KMS-11 (cell line): ENCODE measurements around the gene CCDC178.

Experiments used
- H2AFZ ChIP-seq: fragments of 200-600 bp; sonication (generic); 2 replicates; pipeline ENCODE4 v1.6.1; 2016; ENCODE audit warnings: antibody characterized with exemption, mixed run types, low read depth
- H3K27ac ChIP-seq: fragments of 200-600 bp; sonication (generic); 2 replicates; pipeline ENCODE4 v1.6.1; 2016; ENCODE audit warnings: mild to moderate bottlenecking, mixed run types
- H3K27me3 ChIP-seq: fragments of 200-600 bp; sonication (generic); 2 replicates; pipeline ENCODE4 v1.6.1; 2017; ENCODE audit warnings: mild to moderate bottlenecking, low read depth, mixed run types, moderate library complexity; ENCODE audit not compliant: insufficient read depth
- H3K36me3 ChIP-seq: fragments of 200-600 bp; sonication (generic); 2 replicates; pipeline ENCODE4 v1.6.1; 2017; ENCODE audit warnings: mild to moderate bottlenecking, mixed run types; ENCODE audit not compliant: insufficient read depth
- H3K4me1 ChIP-seq: fragments of 200-600 bp; sonication (generic); 2 replicates; pipeline ENCODE4 v1.6.1; 2016; ENCODE audit warnings: mild to moderate bottlenecking, low read depth, mixed run types; ENCODE audit not compliant: poor library complexity, severe bottlenecking
- H3K4me2 ChIP-seq: fragments of 200-600 bp; sonication (generic); 2 replicates; pipeline ENCODE4 v1.7.0; 2016; ENCODE audit warnings: mild to moderate bottlenecking, mixed run types
- H3K4me3 ChIP-seq: fragments of 200-600 bp; sonication (generic); IDR thresholded peaks from 2 replicates; pipeline ENCODE4 v1.6.1; 2017; ENCODE audit warnings: low read depth, low read length, mixed read lengths; ENCODE audit not compliant: insufficient read depth
- H3K79me2 ChIP-seq: fragments of 200-600 bp; sonication (generic); 2 replicates; pipeline ENCODE4 v1.6.1; 2016; ENCODE audit warnings: low read depth, mixed run types; ENCODE audit not compliant: insufficient read depth
- H3K9ac ChIP-seq: fragments of 200-600 bp; sonication (generic); 2 replicates; pipeline ENCODE4 v1.6.1; 2016; ENCODE audit warnings: mild to moderate bottlenecking, mixed run types
- H4K20me1 ChIP-seq: fragments of 200-600 bp; sonication (generic); 2 replicates; pipeline ENCODE4 v1.6.1; 2016; ENCODE audit warnings: mild to moderate bottlenecking, mixed run types; ENCODE audit not compliant: insufficient read depth
- TF ChIP-seq, protein P1 (sequence below): fragments of 200-600 bp; sonication (generic); conservative IDR thresholded peaks from 2 replicates; pipeline ENCODE4 v1.6.1; 2017; ENCODE audit warnings: low read depth, mild to moderate bottlenecking, antibody characterized with exemption, low read length, moderate library complexity, mixed read lengths

Gene CCDC178

DNA sequence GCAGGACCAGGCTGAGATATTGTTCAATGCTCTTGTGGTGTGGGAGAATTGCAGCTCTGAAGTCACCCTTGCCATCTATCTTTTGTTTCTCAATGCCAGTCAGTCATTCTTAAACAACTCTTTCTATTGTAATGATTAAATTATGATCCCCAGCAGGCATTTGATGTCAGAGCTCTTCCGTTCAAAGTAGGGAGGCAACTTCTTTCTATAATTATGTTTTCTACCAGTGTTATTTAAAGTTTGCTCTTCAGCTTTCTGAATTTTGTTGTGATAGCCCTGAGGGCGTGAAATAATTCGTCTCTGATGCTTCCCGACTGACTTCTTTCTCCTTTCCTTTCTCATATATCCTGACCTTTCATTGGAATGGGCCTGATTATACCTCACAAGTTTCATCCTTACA lies 506.3 kb downstream of the CCDC178 start:
- Histone ChIP-seq H3K4me1 (no peaks in the 10 kb centered on the region), H3K79me2 (no peaks in the 10 kb centered on the region), H3K27me3 (no peaks in the 10 kb centered on the region), H4K20me1 (no peaks in the 10 kb centered on the region), H2AFZ (no peak overlapping the region), H3K4me2 (no peak overlapping the region), H3K9ac (no peak overlapping the region), H3K36me3 (no peaks in the 10 kb centered on the region), H3K27ac (no peak overlapping the region), H3K4me3 (no peak overlapping the region)
- TF ChIP-seq, protein P1, sequence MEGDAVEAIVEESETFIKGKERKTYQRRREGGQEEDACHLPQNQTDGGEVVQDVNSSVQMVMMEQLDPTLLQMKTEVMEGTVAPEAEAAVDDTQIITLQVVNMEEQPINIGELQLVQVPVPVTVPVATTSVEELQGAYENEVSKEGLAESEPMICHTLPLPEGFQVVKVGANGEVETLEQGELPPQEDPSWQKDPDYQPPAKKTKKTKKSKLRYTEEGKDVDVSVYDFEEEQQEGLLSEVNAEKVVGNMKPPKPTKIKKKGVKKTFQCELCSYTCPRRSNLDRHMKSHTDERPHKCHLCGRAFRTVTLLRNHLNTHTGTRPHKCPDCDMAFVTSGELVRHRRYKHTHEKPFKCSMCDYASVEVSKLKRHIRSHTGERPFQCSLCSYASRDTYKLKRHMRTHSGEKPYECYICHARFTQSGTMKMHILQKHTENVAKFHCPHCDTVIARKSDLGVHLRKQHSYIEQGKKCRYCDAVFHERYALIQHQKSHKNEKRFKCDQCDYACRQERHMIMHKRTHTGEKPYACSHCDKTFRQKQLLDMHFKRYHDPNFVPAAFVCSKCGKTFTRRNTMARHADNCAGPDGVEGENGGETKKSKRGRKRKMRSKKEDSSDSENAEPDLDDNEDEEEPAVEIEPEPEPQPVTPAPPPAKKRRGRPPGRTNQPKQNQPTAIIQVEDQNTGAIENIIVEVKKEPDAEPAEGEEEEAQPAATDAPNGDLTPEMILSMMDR: no peak

DNA sequence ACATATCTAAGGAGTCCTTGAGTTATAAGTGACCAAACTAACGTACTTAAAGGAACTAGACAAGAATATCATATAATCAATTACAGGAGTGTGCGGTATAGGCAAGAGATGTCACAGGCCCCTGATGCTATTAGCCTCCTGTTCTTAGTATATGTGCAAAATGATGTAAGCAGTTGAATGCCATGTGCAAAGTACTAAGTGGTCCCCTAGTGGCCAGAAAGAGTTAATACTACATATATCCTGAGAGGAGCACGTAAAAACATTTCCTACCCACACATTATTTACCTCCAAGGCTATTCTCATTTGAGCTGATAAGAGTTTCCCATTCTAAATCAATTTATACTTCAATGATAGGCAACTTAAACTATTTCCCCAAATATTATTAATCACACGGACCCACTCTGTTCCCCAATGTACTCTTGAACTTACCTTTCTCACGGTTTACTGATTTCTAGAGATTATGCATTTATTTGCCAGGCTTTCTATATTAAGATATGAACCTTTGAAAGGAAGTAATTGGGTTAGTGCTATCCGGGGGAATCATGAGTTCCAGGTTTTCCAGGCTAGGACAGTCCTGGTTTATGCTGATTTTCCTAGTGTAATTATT lies 509.7 kb downstream of the CCDC178 start:
- Histone ChIP-seq H3K79me2 (no peaks in the 10 kb centered on the region), H3K27ac (no peak overlapping the region), H3K27me3 (no peaks in the 10 kb centered on the region), H2AFZ (no peak overlapping the region), H3K9ac (no peak overlapping the region), H3K36me3 (no peaks in the 10 kb centered on the region), H3K4me1 (no peaks in the 10 kb centered on the region), H3K4me2 (no peak overlapping the region), H3K4me3 (no peak overlapping the region), H4K20me1 (no peaks in the 10 kb centered on the region)
- TF ChIP-seq, protein P1: peak; percentile 70

DNA sequence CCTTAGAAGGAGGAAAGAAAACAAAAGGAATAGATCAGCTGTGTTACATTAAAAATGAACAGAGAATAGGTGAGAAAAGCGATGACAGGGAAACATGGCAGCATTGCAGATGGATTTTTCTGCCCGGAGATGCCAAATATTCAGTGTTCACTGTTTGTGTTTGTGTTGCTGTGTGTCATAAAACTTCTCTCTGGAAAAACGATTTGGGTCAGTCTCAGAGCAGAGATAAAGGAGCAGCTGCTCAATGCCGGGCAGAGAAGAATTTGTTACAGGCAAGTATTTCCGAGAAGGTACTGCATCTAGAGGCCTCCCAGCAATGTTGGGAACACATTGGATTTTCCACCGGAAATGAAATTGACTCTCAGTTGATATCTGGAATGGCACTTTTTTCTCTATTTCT lies 511.3 kb downstream of the CCDC178 start:
- Histone ChIP-seq H3K4me2 (no peak overlapping the region), H3K4me3 (no peak overlapping the region), H3K36me3 (no peaks in the 10 kb centered on the region), H3K79me2 (no peaks in the 10 kb centered on the region), H3K4me1 (no peaks in the 10 kb centered on the region), H3K27ac (no peak overlapping the region), H3K9ac (no peak overlapping the region), H3K27me3 (no peaks in the 10 kb centered on the region), H4K20me1 (no peaks in the 10 kb centered on the region), H2AFZ (no peak overlapping the region)
- TF ChIP-seq, protein P1: no peak

DNA sequence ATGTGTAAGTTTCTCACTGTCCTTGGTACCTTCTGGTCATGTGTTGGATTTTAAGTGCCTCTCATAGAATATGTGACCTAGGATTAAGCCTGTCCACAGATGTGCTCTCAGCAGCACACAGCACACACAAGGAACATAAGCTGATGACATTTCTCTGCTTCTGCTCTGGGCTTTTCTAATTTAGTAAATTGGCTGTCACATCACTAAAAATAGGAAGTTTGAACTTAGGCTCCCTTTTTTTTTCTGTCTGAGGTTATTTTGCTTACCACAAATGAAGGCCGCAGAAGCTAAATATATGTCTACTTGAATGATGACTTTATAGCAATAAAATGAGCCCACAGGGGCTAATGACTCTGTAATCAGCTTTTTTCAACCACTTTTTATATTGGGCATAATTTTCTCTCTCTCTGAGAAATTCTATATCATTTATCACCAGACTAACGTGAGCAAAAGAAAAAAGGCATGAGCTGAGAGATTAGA lies 517.5 kb downstream of the CCDC178 start:
- H3K27ac ChIP-seq: no peak overlapping the region

More for the DNA sequence above, 517.5 kb downstream of the CCDC178 start:
- Histone ChIP-seq H3K79me2 (no peaks in the 10 kb centered on the region), H3K9ac (no peak overlapping the region), H3K4me1 (no peaks in the 10 kb centered on the region), H3K4me3 (no peak overlapping the region), H3K27me3 (no peaks in the 10 kb centered on the region), H3K36me3 (no peaks in the 10 kb centered on the region), H2AFZ (no peak overlapping the region), H4K20me1 (no peaks in the 10 kb centered on the region), H3K4me2 (no peak overlapping the region)
- TF ChIP-seq, protein P1: no peak
